Stomach smooth muscle (tissue), 2 donors: Measurements from ENCODE around the gene NIT2.
"Not testable (repeated sequence)": the region's sequence is repeated elsewhere in the genome, so short reads cannot be mapped to it uniquely, and the experiment has no call there.

Experiments
- H3K27ac ChIP-seq: one replicate; pipeline ENCODE4 v1.7.0; 2013; ENCODE audit warnings: mild to moderate bottlenecking, low read length, inconsistent platforms
- H3K27me3 ChIP-seq, 2 donors: one replicate each; pipeline ENCODE4 v1.7.0; 2013; ENCODE audit warnings: low read length in 2 of 2; ENCODE audit not compliant: insufficient read depth in 2 of 2, control insufficient read depth in 1 of 2
- H3K36me3 ChIP-seq, 2 donors: one replicate each; pipeline ENCODE4 v1.7.0; 2013; ENCODE audit warnings: low read length in 2 of 2; ENCODE audit not compliant: control insufficient read depth in 2 of 2, insufficient read depth in 2 of 2
- H3K4me1 ChIP-seq: one replicate; pipeline ENCODE4 v1.7.0; 2013; ENCODE audit warnings: low read length; ENCODE audit not compliant: control insufficient read depth, insufficient read depth
- H3K4me3 ChIP-seq, 2 donors: one replicate each; pipeline ENCODE4 v1.7.0; 2013; ENCODE audit warnings: low read length in 2 of 2
- H3K9ac ChIP-seq, 2 donors: one replicate each; pipeline ENCODE4 v1.7.0; 2013; ENCODE audit warnings: low read length in 2 of 2, mild to moderate bottlenecking in 1 of 2
- H3K9me3 ChIP-seq, 2 donors: one replicate each; pipeline ENCODE4 v1.7.0; 2013; ENCODE audit warnings: low read length in 2 of 2; ENCODE audit not compliant: control insufficient read depth in 2 of 2
- donor health status: healthy.
- donor health status: Pancreatic carcinoma.

NIT2 gene

GRCh38 chr3:100317912-100318311, 16.6 kb upstream of the NIT2 start:
- no peaks in the 10 kb centered on the region for H3K27me3 ChIP-seq
- no peak overlapping the region for H3K9ac ChIP-seq
- H3K4me1 ChIP-seq, result no peaks in the 10 kb centered on the region
- H3K4me3 ChIP-seq, result no peak overlapping the region
- no peaks in the 10 kb centered on the region for H3K9me3 ChIP-seq
- peaks cover 3 to 11% of the 10 kb centered on the region in 2 donors for H3K36me3 ChIP-seq
- H3K27ac ChIP-seq, result no peak overlapping the region

DNA sequence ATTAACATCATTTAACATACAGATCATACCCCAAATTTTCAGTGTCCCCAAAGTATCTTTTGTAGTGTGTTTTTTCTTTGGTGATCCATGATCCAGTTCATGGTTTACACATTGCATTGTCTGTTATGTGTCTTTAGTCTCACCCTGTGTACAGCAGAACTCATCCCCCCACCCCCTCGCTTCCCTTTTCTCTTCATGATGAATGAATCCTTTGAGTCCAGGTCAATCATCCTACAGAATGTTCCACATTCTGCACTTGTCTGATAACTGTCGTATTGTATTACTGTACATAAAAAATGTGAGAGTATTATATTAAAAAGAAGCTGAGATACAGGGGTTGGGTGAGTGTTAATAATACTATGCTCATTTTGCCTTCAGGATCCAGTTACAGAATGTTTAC, 14.6 kb upstream of the NIT2 start:
- Histone ChIP-seq H3K27me3 (no peaks in the 10 kb centered on the region), H3K9ac (no peak overlapping the region), H3K27ac (no peak overlapping the region), H3K36me3 (peaks cover 3 to 11% of the 10 kb centered on the region in 2 donors), H3K4me3 (no peak overlapping the region), H3K4me1 (no peaks in the 10 kb centered on the region), H3K9me3 (no peaks in the 10 kb centered on the region)

DNA sequence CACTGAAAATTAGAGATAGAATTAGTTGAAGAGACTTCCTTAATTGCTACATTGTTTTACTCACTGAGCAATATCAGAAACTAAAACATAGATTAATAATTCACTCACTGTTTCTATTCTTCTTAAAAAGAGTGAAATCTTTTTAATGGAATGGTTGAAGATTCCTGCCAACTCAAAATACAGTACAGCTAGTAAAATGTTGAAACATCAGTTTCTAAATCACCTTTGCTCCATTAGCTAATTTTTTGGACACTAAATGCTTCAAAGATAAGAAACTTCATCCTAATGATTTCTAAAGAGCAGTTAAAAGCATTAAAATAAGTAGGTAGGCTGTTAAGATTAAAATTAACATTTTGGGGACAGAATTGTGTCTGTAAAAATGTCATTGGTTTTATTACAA, 10.5 kb upstream of the NIT2 start:
- no peaks in the 10 kb centered on the region for H3K27me3 ChIP-seq
- H3K36me3 ChIP-seq, result peaks cover 5 to 11% of the 10 kb centered on the region in 2 donors
- no peaks in the 10 kb centered on the region for H3K4me1 ChIP-seq
- no peak overlapping the region for H3K9ac ChIP-seq
- H3K9me3 ChIP-seq, result no peaks in the 10 kb centered on the region
- H3K27ac ChIP-seq, result no peak overlapping the region
- no peak overlapping the region for H3K4me3 ChIP-seq

DNA sequence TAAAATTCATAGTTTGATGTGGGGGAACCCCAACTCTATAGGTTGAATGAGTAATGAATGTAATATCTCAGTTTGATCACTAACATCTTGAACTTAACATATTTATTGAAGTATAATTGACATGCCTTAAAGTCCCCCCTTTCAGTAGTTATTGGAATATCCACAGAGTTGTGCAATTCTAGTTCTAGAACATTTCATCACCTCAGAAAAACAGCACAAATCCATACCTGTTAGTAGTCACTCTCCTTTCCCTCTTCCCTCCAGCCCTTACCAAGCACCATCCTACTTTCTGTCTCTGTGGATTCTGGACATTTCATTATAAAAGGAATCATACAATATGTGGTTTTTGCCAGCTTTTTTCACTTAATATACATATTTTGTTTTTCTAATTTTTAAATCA, 8.7 kb upstream of the NIT2 start:
- H3K27me3 ChIP-seq, result no peaks in the 10 kb centered on the region
- H3K36me3 ChIP-seq, result peaks cover 2 to 3% of the 10 kb centered on the region in 2 donors
- no peak overlapping the region for H3K9ac ChIP-seq
- H3K4me3 ChIP-seq, result no peak overlapping the region
- H3K27ac ChIP-seq, result no peak overlapping the region
- H3K4me1 ChIP-seq, result no peaks in the 10 kb centered on the region
- H3K9me3 ChIP-seq, result no peaks in the 10 kb centered on the region

DNA sequence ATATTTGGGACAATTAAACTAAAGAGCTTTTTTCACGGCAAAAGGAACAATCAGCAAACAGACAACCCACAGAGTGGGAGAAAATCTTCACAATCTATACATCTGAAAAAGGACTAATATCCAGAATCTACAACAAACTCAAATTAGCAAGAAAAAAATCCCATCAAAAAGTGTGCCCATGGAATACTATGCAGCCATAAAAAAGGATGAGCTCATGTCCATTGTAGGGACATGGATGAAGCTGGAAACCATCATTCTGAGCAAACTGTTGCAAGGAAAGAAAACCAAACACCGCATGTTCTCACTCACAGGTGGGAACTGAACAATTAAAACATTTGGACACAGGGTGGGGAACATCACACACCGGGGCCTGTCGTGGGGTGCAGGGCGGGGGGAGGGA, 7.2 kb upstream of the NIT2 start:
- not testable (repeated sequence) for H3K9me3 ChIP-seq, H3K27ac ChIP-seq, H3K36me3 ChIP-seq, H3K4me1 ChIP-seq, H3K4me3 ChIP-seq, H3K9ac ChIP-seq, H3K27me3 ChIP-seq

GRCh38 chr3:100329800-100330489, 4.6 kb upstream of the NIT2 start:
- Histone ChIP-seq H3K4me3 (no peak overlapping the region), H3K4me1 (peaks cover 9% of the 10 kb centered on the region), H3K36me3 (peaks cover 0 to 2% of the 10 kb centered on the region in 2 donors), H3K27ac (no peak overlapping the region), H3K27me3 (no peaks in the 10 kb centered on the region), H3K9ac (no peak overlapping the region), H3K9me3 (no peaks in the 10 kb centered on the region)

- peaks cover 0 to 2% of the 10 kb centered on the region in 2 donors for H3K36me3 ChIP-seq
- no peaks in the 10 kb centered on the region for H3K9me3 ChIP-seq
- no peak overlapping the region for H3K27ac ChIP-seq
- no peaks in the 10 kb centered on the region for H3K27me3 ChIP-seq
- no peak overlapping the region for H3K9ac ChIP-seq
- no peak overlapping the region for H3K4me3 ChIP-seq
- peaks cover 17% of the 10 kb centered on the region for H3K4me1 ChIP-seq
These were observed 3.9 kb upstream of the NIT2 start for GRCh38 chr3:100330651-100331050.

- Histone ChIP-seq H3K9me3 (no peaks in the 10 kb centered on the region), H3K27me3 (no peaks in the 10 kb centered on the region), H3K4me1 (peaks cover 21% of the 10 kb centered on the region), H3K36me3 (peaks cover 0 to 2% of the 10 kb centered on the region in 2 donors), H3K27ac (no peak overlapping the region), H3K9ac (no peak overlapping the region), H3K4me3 (no peak overlapping the region)
These were observed 2.9 kb upstream of the NIT2 start for GRCh38 chr3:100331660-100332059.

- Histone ChIP-seq H3K9me3 (no peaks in the 10 kb centered on the region), H3K9ac (no peak overlapping the region), H3K4me3 (no peak overlapping the region), H3K4me1 (peaks cover 21% of the 10 kb centered on the region), H3K36me3 (no peaks in the 10 kb centered on the region), H3K27me3 (no peaks in the 10 kb centered on the region), H3K27ac (no peak overlapping the region)
These were observed 1.5 kb upstream of the NIT2 start for GRCh38 chr3:100333051-100333450.

DNA sequence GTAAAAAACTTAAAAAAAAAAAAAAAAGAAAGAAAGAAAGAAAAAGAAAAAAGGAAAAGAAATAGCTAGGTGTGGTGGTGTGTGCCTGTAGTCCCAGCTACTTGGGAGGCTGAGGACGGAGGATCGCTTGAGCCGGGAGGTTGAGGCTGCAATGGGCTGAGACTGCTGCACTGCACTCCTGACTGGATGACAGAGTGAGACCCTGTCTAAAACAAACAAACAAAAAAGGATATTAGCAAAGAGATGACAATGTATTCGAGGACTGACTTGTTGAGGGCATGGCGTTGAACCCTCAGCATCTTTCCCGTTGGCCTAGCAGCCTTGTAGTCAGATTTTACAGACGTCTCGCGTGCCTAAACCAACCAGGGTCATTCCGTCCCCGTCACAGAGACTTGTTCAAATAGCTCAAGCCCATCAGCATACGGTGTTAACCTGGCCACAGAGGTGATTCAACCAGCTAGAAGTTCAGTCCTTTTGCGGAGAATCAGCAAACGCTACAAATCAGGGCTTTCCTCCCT, 528 bp upstream of the NIT2 start:
- Histone ChIP-seq H3K27me3 (no peaks in the 10 kb centered on the region), H3K9me3 (no peaks in the 10 kb centered on the region), H3K36me3 (peaks cover 1 to 2% of the 10 kb centered on the region in 2 donors), H3K4me1 (peaks cover 21% of the 10 kb centered on the region), H3K27ac (peak overlapping the region; percentile 55), H3K9ac (peak overlapping the region; percentile 82 to 87), H3K4me3 (peak overlapping the region; percentile 86 to 92)

GRCh38 chr3:100335434-100335833, 877 bp downstream of the NIT2 start:
- peak overlapping the region; percentile 37 for H3K27ac ChIP-seq
- peak overlapping the region; percentile 86 to 92 for H3K4me3 ChIP-seq

More at GRCh38 chr3:100335434-100335833, 877 bp downstream of the NIT2 start:
- H3K9ac ChIP-seq, result peak overlapping the region; percentile 80 to 82
- peaks cover 21% of the 10 kb centered on the region for H3K4me1 ChIP-seq
- H3K9me3 ChIP-seq, result no peaks in the 10 kb centered on the region
- no peaks in the 10 kb centered on the region for H3K27me3 ChIP-seq
- peaks cover 9 to 11% of the 10 kb centered on the region in 2 donors for H3K36me3 ChIP-seq
